SK-N-SH treated with all-trans-retinoic acid at 6 μM for 48 hours (cell line): ENCODE measurements around the gene VAT1L.

ENCODE experiments used
- ATAC-seq: fragments of 200-7000 bp; cut with Tn5 transposase; 3 replicates; pipeline ENCODE4 v1.9.1; 2020; ENCODE audit warnings: mild to moderate bottlenecking, moderate library complexity
- ARNTL ChIP-seq: fragments of 450-650 bp; formaldehyde crosslinking; IDR thresholded peaks from 2 replicates; pipeline ENCODE4 v1.5.0; 2020; ENCODE audit warnings: low read depth, mild to moderate bottlenecking, moderate library complexity, borderline replicate concordance
- CREB5 ChIP-seq: fragments of 250-450 bp; sonication (Bioruptor Pico); IDR thresholded peaks from 2 replicates; pipeline ENCODE4 v1.5.1; 2020; ENCODE audit warnings: low read depth, mild to moderate bottlenecking, moderate library complexity
- CSDC2 ChIP-seq: fragments of 250-450 bp; sonication (Bioruptor Pico); IDR thresholded peaks from 2 replicates; pipeline ENCODE4 v1.5.0; 2020; ENCODE audit warnings: mild to moderate bottlenecking, moderate library complexity
- CSRNP3 ChIP-seq: fragments of 250-450 bp; sonication (Bioruptor Pico); IDR thresholded peaks from 2 replicates; pipeline ENCODE4 v1.5.1; 2021; ENCODE audit warnings: mild to moderate bottlenecking, moderate library complexity
- ESRRG ChIP-seq: fragments of 250-450 bp; sonication (Bioruptor Pico); IDR thresholded peaks from 2 replicates; pipeline ENCODE4 v1.6.1; 2021; ENCODE audit warnings: mild to moderate bottlenecking
- GLIS3 ChIP-seq: fragments of 250-450 bp; sonication (Bioruptor Pico); IDR thresholded peaks from 2 replicates; pipeline ENCODE4 v1.5.0; 2020; ENCODE audit warnings: mild to moderate bottlenecking, moderate library complexity
- ISL1 ChIP-seq: fragments of 250-450 bp; sonication (Bioruptor Pico); IDR thresholded peaks from 2 replicates; pipeline ENCODE4 v2.1.2; 2022; ENCODE audit warnings: mild to moderate bottlenecking, moderate library complexity
- OSR1 ChIP-seq: fragments of 250-450 bp; sonication (Bioruptor Pico); IDR thresholded peaks from 2 replicates; pipeline ENCODE4 v1.8.0; 2022; ENCODE audit warnings: moderate library complexity, mild to moderate bottlenecking, inconsistent platforms
- PATZ1 ChIP-seq: fragments of 250-450 bp; sonication (Bioruptor Pico); IDR thresholded peaks from 2 replicates; pipeline ENCODE4 v1.8.0; 2020; ENCODE audit warnings: mild to moderate bottlenecking, moderate library complexity, borderline replicate concordance
- POU6F1 ChIP-seq: fragments of 250-450 bp; sonication (Bioruptor Pico); IDR thresholded peaks from 2 replicates; pipeline ENCODE4 v1.8.0; 2021; ENCODE audit warnings: low read depth, mild to moderate bottlenecking, moderate library complexity, borderline replicate concordance
- PPARA ChIP-seq: fragments of 250-450 bp; sonication (Bioruptor Pico); IDR thresholded peaks from 2 replicates; pipeline ENCODE4 v1.5.0; 2020; ENCODE audit warnings: mild to moderate bottlenecking, borderline replicate concordance
- RARB ChIP-seq: fragments of 250-450 bp; sonication (Bioruptor Pico); IDR thresholded peaks from 2 replicates; pipeline ENCODE4 v1.8.0; 2021; ENCODE audit warnings: mild to moderate bottlenecking, moderate library complexity
- SNAI2 ChIP-seq: fragments of 250-450 bp; sonication (Bioruptor Pico); IDR thresholded peaks from 2 replicates; pipeline ENCODE4 v1.5.0; 2020; ENCODE audit warnings: mild to moderate bottlenecking, moderate library complexity
- TCF4 ChIP-seq: fragments of 250-450 bp; sonication (Bioruptor Pico); IDR thresholded peaks from 2 replicates; pipeline ENCODE4 v1.8.0; 2021; ENCODE audit warnings: mild to moderate bottlenecking, moderate library complexity, borderline replicate concordance
- TSHZ2 ChIP-seq: fragments of 250-450 bp; sonication (Bioruptor Pico); IDR thresholded peaks from 2 replicates; pipeline ENCODE4 v1.5.0; 2020; ENCODE audit warnings: mild to moderate bottlenecking, moderate library complexity
- ZC3H10 ChIP-seq: fragments of 250-450 bp; sonication (Bioruptor Pico); IDR thresholded peaks from 2 replicates; pipeline ENCODE4 v1.5.1; 2021; ENCODE audit warnings: mild to moderate bottlenecking, moderate library complexity
- ZFP3 ChIP-seq: fragments of 250-450 bp; sonication (Bioruptor Pico); IDR thresholded peaks from 2 replicates; pipeline ENCODE4 v1.5.0; 2020; ENCODE audit warnings: mild to moderate bottlenecking, moderate library complexity
- ZFP30 ChIP-seq: fragments of 450-650 bp; formaldehyde crosslinking; IDR thresholded peaks from 2 replicates; pipeline ENCODE4 v1.5.0; 2022; ENCODE audit warnings: mild to moderate bottlenecking, moderate library complexity
- ZNF565 ChIP-seq: fragments of 450-650 bp; formaldehyde crosslinking; conservative IDR thresholded peaks from 2 replicates; pipeline ENCODE4 v1.5.0; 2020; ENCODE audit warnings: low read depth, mild to moderate bottlenecking, moderate library complexity
- ZNF70 ChIP-seq: fragments of 450-650 bp; formaldehyde crosslinking; IDR thresholded peaks from 2 replicates; pipeline ENCODE4 v1.5.0; 2020; ENCODE audit warnings: mild to moderate bottlenecking, moderate library complexity
- ZNF8 ChIP-seq: fragments of 450-650 bp; formaldehyde crosslinking; IDR thresholded peaks from 2 replicates; pipeline ENCODE4 v1.5.0; 2020; ENCODE audit warnings: mild to moderate bottlenecking, moderate library complexity

Gene VAT1L

GRCh38 chr16:78024159-78024558 is 235.8 kb downstream of the VAT1L start:
- no peak for ATAC-seq
- TF ChIP-seq RARB (CRISPR knock-in tag) (no peak), ESRRG (CRISPR knock-in tag) (no peak), POU6F1 (CRISPR knock-in tag) (no peak), ZFP30 (CRISPR knock-in tag) (no peak), GLIS3 (CRISPR knock-in tag) (no peak), ARNTL (CRISPR knock-in tag) (no peak), CSRNP3 (CRISPR knock-in tag) (no peak), PATZ1 (CRISPR knock-in tag) (no peak), ZNF8 (no peak), ZC3H10 (CRISPR knock-in tag) (no peak), ZNF565 (CRISPR knock-in tag) (no peak), ZFP3 (no peak), ISL1 (CRISPR knock-in tag) (no peak), TCF4 (CRISPR knock-in tag) (no peak)

GRCh38 chr16:78025631-78026030 is 237.3 kb downstream of the VAT1L start:
- no peak for TF ChIP-seq CREB5 (CRISPR knock-in tag)
- no peak for TF ChIP-seq ISL1 (CRISPR knock-in tag)
- no peak for TF ChIP-seq PPARA
- no peak for TF ChIP-seq RARB (CRISPR knock-in tag)
- no peak for TF ChIP-seq GLIS3 (CRISPR knock-in tag)
- no peak for TF ChIP-seq POU6F1 (CRISPR knock-in tag)
- TF ChIP-seq ZNF565 (CRISPR knock-in tag), result no peak
- no peak for TF ChIP-seq TCF4 (CRISPR knock-in tag)
- no peak for TF ChIP-seq SNAI2 (CRISPR knock-in tag)
- TF ChIP-seq ZNF70 (CRISPR knock-in tag), result no peak
- no peak for TF ChIP-seq ESRRG (CRISPR knock-in tag)
- TF ChIP-seq ZFP3, result no peak
- no peak for TF ChIP-seq TSHZ2 (CRISPR knock-in tag)
- TF ChIP-seq OSR1 (CRISPR knock-in tag), result no peak
- TF ChIP-seq CSDC2 (CRISPR knock-in tag), result no peak
- no peak for TF ChIP-seq ZNF8
- TF ChIP-seq ARNTL (CRISPR knock-in tag), result no peak
- ATAC-seq, result no peak
